HG02571 (cell line): ENCODE measurements around the gene RASGRP2.

Source experiments
- ATAC-seq: cut with Tn5 transposase; IDR thresholded peaks from one replicate; pipeline ENCODE4 v1.9.1; 2021; ENCODE audit warnings: mild to moderate bottlenecking, moderate library complexity; ENCODE audit not compliant: unreplicated experiment

The RASGRP2 gene

GRCh38 chr11:64771861-64772260 is 27.9 kb upstream of the RASGRP2 start:
- no peak for ATAC-seq

- no peak for ATAC-seq
Observed at GRCh38 chr11:64770120-64770519, 26.2 kb upstream of the RASGRP2 start.

- no peak for ATAC-seq
Observed at GRCh38 chr11:64769283-64769682, 25.3 kb upstream of the RASGRP2 start.

- no peak for ATAC-seq
Observed at GRCh38 chr11:64768300-64768694, 24.4 kb upstream of the RASGRP2 start.

GRCh38 chr11:64767344-64768299 is 23.7 kb upstream of the RASGRP2 start:
- ATAC-seq, result no peak

GRCh38 chr11:64766881-64767280 is 22.9 kb upstream of the RASGRP2 start:
- no peak for ATAC-seq

GRCh38 chr11:64765851-64766665 is 22.1 kb upstream of the RASGRP2 start:
- no peak for ATAC-seq

- no peak for ATAC-seq
Observed at GRCh38 chr11:64765291-64765850, 21.4 kb upstream of the RASGRP2 start.

GRCh38 chr11:64764753-64765152 is 20.8 kb upstream of the RASGRP2 start:
- ATAC-seq, result no peak

GRCh38 chr11:64764040-64764611 is 20.2 kb upstream of the RASGRP2 start:
- ATAC-seq, result no peak

GRCh38 chr11:64763526-64764039 is 19.6 kb upstream of the RASGRP2 start:
- no peak for ATAC-seq

GRCh38 chr11:64762674-64763525 is 19.0 kb upstream of the RASGRP2 start:
- ATAC-seq, result no peak

- ATAC-seq, result no peak
Observed at GRCh38 chr11:64762277-64762673, 18.3 kb upstream of the RASGRP2 start.

GRCh38 chr11:64760759-64761420 is 16.9 kb upstream of the RASGRP2 start:
- no peak for ATAC-seq

GRCh38 chr11:64759722-64760719 is 16.1 kb upstream of the RASGRP2 start, which contains the start of gene PYGM:
PYGM (minus strand) TSS chr11:64759974; CDS start chr11:64759898, 76 bp downstream.
- no peak for ATAC-seq

- ATAC-seq, result no peak
Observed at GRCh38 chr11:64759131-64759721, 15.3 kb upstream of the RASGRP2 start.

- ATAC-seq, result no peak
Observed at GRCh38 chr11:64758330-64759079, 14.6 kb upstream of the RASGRP2 start.
